Keratinocyte (primary cell): ENCODE data around the gene CLMN.
"Not testable (repeated sequence)": the region's sequence is repeated elsewhere in the genome, so short reads cannot be mapped to it uniquely, and the experiment has no call there.

Experiments
- CTCF ChIP-seq, 3 experiments: IDR thresholded peaks in 1 of 3; conservative IDR thresholded peaks in 1 of 3; optimal IDR thresholded peaks in 1 of 3; 2 replicates in 2 of 3; 3 replicates in 1 of 3; pipeline versions ENCODE3 to v1.5.1; 2011; ENCODE audit warnings: low read length in 3 of 3, mild to moderate bottlenecking in 3 of 3, moderate library complexity in 2 of 3, control low read depth in 1 of 3, inconsistent platforms in 1 of 3; ENCODE audit not compliant: insufficient read depth in 2 of 3; ENCODE audit errors: extremely low read depth in 1 of 3
- EZH2 ChIP-seq: IDR thresholded peaks from one replicate; pipeline ENCODE4 v1.6.1; 2012; ENCODE audit warnings: inconsistent platforms, mild to moderate bottlenecking, low read length, moderate library complexity

GRCh38 chr14:95138455-95138854 is 181.3 kb downstream of the CLMN start:
- not testable (repeated sequence) for TF ChIP-seq CTCF (optimal IDR thresholded peaks at IDR 0.05 in 1 of 3, IDR thresholded peaks at IDR 0.05 in 1 of 3, conservative IDR thresholded peaks at IDR 0.05 in 1 of 3; ENCODE audit: extremely low read depth in 1 of 3, insufficient read depth in 2 of 3, low read length in 3 of 3); EZH2
